Suprapubic skin (tissue), 4 donors: ENCODE data around the gene PRSS53. TPM values are rescaled to one million over a fixed set of nuclear protein-coding genes. Genes with fewer than 3 reads are reported as not detected.

Experiments used
- DNase-seq, 2 donors: peaks; one replicate each; pipeline ENCODE4 v3.0.0-alpha.2; 2019; ENCODE audit warnings: low spot score in 2 of 2
- H3K27ac ChIP-seq: fragments of 200-600 bp; sonication (generic); one replicate; pipeline ENCODE4 v1.5.1; 2019
- H3K27me3 ChIP-seq: fragments of 200-600 bp; sonication (generic); one replicate; pipeline ENCODE4 v1.5.1; 2019
- H3K36me3 ChIP-seq: fragments of 200-600 bp; sonication (generic); one replicate; pipeline ENCODE4 v1.5.1; 2019
- H3K4me1 ChIP-seq: fragments of 200-600 bp; sonication (generic); one replicate; pipeline ENCODE4 v1.5.1; 2019
- H3K4me3 ChIP-seq: fragments of 200-600 bp; sonication (generic); one replicate; pipeline ENCODE4 v1.5.1; 2019; ENCODE audit warnings: mild to moderate bottlenecking
- H3K9me3 ChIP-seq: fragments of 200-600 bp; sonication (generic); one replicate; pipeline ENCODE4 v1.5.1; 2019
- EP300 ChIP-seq: sonication (generic); formaldehyde crosslinking; IDR thresholded peaks from one replicate; pipeline ENCODE4 v1.6.1; 2017; ENCODE audit warnings: antibody characterized with exemption
- POLR2A ChIP-seq, 2 donors: fragments of 450-650 bp; IDR thresholded peaks; one replicate each; pipeline ENCODE4 v1.6.1; 2017; ENCODE audit warnings: antibody characterized with exemption in 2 of 2, mild to moderate bottlenecking in 2 of 2, moderate library complexity in 2 of 2
- POLR2AphosphoS5 ChIP-seq, 3 donors: sonication (generic); formaldehyde crosslinking; IDR thresholded peaks; one replicate each; pipeline ENCODE4 v1.6.1; 2017; ENCODE audit warnings: antibody characterized with exemption in 3 of 3
- WGBS: methylation state at CpG from one replicate; pipeline ENCODE4 v1.1.5; 2018; 5-methylcytosine and 5-hydroxymethylcytosine counted together
- total RNA-seq, 4 donors: library from RNA; depleted of rRNA; stranded (reverse); fragments of >200 nt; gene quantifications; one replicate each; pipeline ENCODE4 v1.1.0, GENCODE V29; 2016
- TF ChIP-seq, protein P1 (sequence below), 2 donors: fragments of 200-600 bp in 1 of 2; fragments of 450-650 bp in 1 of 2; sonication (generic) in 1 of 2; IDR thresholded peaks; one replicate each; pipeline ENCODE4 v1.5.1; 2016 to 2019; ENCODE audit warnings: antibody characterized with exemption in 2 of 2, mild to moderate bottlenecking in 1 of 2, moderate library complexity in 1 of 2

PRSS53 gene
- total RNA-seq, 4 donors from 2014 or later, result 2.0 to 10.0 (median 5.1) TPM

DNA sequence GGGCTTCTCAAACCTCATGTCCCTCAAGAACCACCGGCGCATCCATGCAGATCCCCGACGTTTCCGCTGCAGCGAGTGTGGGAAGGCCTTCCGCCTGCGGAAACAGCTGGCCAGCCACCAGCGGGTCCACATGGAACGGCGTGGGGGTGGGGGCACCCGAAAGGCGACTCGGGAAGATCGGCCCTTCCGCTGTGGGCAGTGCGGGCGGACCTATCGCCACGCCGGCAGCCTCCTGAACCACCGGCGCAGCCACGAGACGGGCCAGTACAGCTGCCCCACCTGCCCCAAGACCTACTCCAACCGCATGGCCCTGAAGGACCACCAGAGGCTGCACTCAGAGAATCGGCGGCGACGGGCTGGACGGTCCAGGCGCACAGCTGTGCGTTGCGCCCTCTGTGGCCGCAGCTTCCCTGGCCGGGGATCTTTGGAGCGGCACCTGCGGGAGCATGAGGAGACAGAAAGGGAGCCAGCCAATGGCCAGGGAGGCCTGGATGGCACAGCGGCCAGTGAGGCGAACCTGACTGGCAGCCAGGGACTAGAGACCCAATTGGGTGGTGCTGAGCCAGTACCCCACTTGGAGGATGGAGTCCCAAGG is 8.6 kb downstream of the PRSS53 start:
- WGBS, result 91% methylated on average over 25 of the region's 40 CpGs

DNA sequence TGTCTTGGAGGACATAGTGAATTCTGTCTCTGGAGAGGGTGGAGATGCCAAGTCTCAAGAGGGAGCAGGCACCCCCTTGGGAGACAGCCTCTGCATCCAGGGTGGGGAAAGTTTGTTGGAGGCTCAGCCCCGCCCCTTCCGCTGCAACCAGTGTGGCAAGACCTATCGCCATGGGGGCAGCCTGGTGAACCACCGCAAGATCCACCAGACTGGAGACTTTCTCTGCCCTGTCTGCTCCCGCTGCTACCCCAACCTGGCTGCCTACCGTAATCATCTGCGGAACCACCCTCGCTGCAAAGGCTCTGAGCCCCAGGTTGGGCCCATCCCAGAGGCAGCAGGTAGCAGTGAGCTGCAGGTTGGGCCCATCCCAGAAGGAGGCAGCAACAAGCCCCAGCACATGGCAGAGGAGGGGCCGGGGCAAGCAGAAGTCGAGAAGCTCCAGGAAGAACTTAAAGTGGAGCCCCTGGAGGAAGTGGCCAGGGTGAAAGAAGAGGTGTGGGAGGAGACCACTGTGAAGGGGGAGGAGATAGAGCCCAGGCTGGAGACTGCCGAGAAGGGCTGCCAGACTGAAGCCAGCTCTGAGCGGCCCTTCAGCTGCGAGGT is 9.3 kb downstream of the PRSS53 start:
- H3K36me3 ChIP-seq, result peaks cover 75% of the 10 kb centered on the region
- DNase-seq, result no peak
- no peaks in the 10 kb centered on the region for H3K27me3 ChIP-seq
- no peaks in the 10 kb centered on the region for H3K9me3 ChIP-seq
- TF ChIP-seq POLR2A (IDR thresholded peaks at IDR 0.05) (no peak), POLR2AphosphoS5 (IDR thresholded peaks at IDR 0.05) (no peak), EP300 (no peak)
- TF ChIP-seq, protein P1, sequence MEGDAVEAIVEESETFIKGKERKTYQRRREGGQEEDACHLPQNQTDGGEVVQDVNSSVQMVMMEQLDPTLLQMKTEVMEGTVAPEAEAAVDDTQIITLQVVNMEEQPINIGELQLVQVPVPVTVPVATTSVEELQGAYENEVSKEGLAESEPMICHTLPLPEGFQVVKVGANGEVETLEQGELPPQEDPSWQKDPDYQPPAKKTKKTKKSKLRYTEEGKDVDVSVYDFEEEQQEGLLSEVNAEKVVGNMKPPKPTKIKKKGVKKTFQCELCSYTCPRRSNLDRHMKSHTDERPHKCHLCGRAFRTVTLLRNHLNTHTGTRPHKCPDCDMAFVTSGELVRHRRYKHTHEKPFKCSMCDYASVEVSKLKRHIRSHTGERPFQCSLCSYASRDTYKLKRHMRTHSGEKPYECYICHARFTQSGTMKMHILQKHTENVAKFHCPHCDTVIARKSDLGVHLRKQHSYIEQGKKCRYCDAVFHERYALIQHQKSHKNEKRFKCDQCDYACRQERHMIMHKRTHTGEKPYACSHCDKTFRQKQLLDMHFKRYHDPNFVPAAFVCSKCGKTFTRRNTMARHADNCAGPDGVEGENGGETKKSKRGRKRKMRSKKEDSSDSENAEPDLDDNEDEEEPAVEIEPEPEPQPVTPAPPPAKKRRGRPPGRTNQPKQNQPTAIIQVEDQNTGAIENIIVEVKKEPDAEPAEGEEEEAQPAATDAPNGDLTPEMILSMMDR (IDR thresholded peaks at IDR 0.05), result no peak
- H3K4me1 ChIP-seq, result peaks cover 39% of the 10 kb centered on the region
- no peak overlapping the region for H3K27ac ChIP-seq
- WGBS, result 75% methylated on average over 7 of the region's 13 CpGs
- H3K4me3 ChIP-seq, result no peak overlapping the region

More for the DNA sequence above, 8.6 kb downstream of the PRSS53 start:
- Histone ChIP-seq H3K27ac (no peak overlapping the region), H3K9me3 (no peaks in the 10 kb centered on the region), H3K36me3 (peaks cover 82% of the 10 kb centered on the region), H3K4me1 (peaks cover 34% of the 10 kb centered on the region), H3K4me3 (no peak overlapping the region), H3K27me3 (no peaks in the 10 kb centered on the region)
- TF ChIP-seq POLR2AphosphoS5 (IDR thresholded peaks at IDR 0.05) (no peak), EP300 (no peak), POLR2A (IDR thresholded peaks at IDR 0.05) (no peak)
- TF ChIP-seq, protein P1 (IDR thresholded peaks at IDR 0.05), result no peak
- no peak for DNase-seq

DNA sequence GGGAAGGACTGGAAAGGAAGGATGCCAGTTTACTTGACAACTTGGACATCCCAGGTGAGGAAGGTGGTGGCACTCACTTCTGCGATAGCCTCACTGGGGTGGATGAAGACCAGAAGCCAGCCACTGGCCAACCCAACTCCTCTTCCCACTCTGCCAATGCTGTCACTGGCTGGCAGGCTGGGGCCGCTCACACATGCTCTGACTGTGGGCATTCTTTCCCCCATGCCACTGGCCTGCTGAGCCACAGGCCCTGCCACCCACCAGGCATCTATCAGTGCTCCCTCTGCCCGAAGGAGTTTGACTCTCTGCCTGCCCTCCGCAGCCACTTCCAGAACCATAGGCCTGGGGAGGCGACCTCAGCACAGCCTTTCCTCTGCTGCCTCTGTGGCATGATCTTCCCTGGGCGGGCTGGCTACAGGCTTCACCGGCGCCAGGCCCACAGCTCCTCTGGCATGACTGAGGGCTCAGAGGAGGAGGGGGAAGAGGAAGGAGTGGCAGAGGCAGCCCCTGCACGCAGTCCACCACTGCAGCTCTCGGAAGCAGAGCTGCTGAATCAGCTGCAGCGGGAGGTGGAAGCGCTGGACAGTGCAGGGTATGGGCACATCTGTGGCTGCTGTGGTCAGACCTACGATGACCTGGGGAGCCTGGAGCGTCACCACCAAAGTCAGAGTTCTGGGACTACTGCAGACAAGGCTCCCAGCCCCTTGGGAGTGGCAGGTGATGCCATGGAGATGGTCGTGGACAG is 10.0 kb downstream of the PRSS53 start:
- DNase-seq, result no peak
- 94% methylated on average over 8 of the region's 15 CpGs for WGBS
- Histone ChIP-seq H3K4me3 (no peak overlapping the region), H3K27me3 (no peaks in the 10 kb centered on the region), H3K9me3 (no peaks in the 10 kb centered on the region), H3K36me3 (peaks cover 68% of the 10 kb centered on the region), H3K4me1 (peaks cover 39% of the 10 kb centered on the region), H3K27ac (no peak overlapping the region)
- TF ChIP-seq POLR2AphosphoS5 (IDR thresholded peaks at IDR 0.05), result no peak
- no peak for TF ChIP-seq EP300
- TF ChIP-seq, protein P1 (IDR thresholded peaks at IDR 0.05), result no peak
- TF ChIP-seq POLR2A (IDR thresholded peaks at IDR 0.05), result no peak

DNA sequence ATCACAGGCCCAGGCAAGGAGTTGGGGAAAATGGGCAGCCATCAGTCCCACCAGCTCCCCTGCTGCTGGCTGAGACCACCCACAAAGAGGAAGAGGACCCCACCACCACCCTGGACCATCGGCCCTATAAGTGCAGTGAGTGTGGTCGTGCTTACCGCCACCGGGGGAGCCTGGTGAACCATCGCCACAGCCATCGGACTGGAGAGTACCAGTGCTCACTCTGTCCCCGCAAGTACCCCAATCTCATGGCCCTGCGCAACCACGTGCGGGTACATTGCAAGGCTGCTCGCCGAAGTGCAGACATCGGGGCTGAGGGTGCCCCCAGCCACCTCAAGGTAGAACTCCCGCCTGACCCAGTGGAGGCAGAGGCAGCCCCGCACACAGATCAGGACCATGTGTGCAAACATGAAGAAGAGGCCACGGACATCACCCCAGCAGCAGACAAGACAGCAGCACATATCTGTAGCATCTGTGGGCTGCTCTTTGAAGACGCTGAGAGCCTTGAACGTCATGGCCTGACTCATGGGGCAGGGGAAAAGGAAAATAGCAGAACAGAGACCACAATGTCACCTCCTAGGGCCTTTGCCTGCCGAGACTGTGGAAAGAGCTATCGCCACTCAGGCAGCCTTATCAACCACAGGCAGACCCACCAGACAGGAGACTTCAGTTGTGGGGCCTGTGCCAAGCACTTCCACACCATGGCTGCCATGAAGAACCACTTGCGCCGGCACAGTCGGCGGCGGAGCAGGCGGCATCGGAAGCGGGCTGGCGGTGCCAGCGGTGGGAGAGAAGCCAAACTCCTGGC is 10.9 kb downstream of the PRSS53 start:
- H3K36me3 ChIP-seq, result peaks cover 61% of the 10 kb centered on the region
- no peak overlapping the region for H3K27ac ChIP-seq
- WGBS, result 97% methylated on average over 15 of the region's 30 CpGs
- no peak for TF ChIP-seq POLR2A (IDR thresholded peaks at IDR 0.05)
- no peak for TF ChIP-seq EP300
- TF ChIP-seq, protein P1 (IDR thresholded peaks at IDR 0.05), result no peak
- no peak for TF ChIP-seq POLR2AphosphoS5 (IDR thresholded peaks at IDR 0.05)
- H3K27me3 ChIP-seq, result no peaks in the 10 kb centered on the region
- H3K4me1 ChIP-seq, result peaks cover 36% of the 10 kb centered on the region
- H3K9me3 ChIP-seq, result no peaks in the 10 kb centered on the region
- DNase-seq, result no peak
- no peak overlapping the region for H3K4me3 ChIP-seq
